Measurements from ENCODE around the gene SLAMF7. TPM values are rescaled to one million over a fixed set of nuclear protein-coding genes. Genes with fewer than 3 reads are reported as not detected.
"Not testable (repeated sequence)": the region's sequence is repeated elsewhere in the genome, so short reads cannot be mapped to it uniquely, and the experiment has no call there.

The SLAMF7 gene
- total RNA-seq, 1 donor from 2014 or later, result not detected

GRCh38 chr1:160713161-160713560 lies 25.9 kb upstream of the SLAMF7 start:
- no peaks in the 10 kb centered on the region for H3K4me1 Mint-ChIP-seq (ENCODE audit: low read depth)
- H3K4me3 Mint-ChIP-seq (ENCODE audit: low read depth), result no peak overlapping the region
- no peak for TF ChIP-seq CTCF (IDR thresholded peaks at IDR 0.05; ENCODE audit: unreplicated experiment)
- H3K9me3 Mint-ChIP-seq (ENCODE audit: low read depth), result no peaks in the 10 kb centered on the region
- DNase-seq (ENCODE audit: low spot score, unreplicated experiment), result no peak
- H3K27ac Mint-ChIP-seq, result no peak overlapping the region
- peaks cover 3% of the 10 kb centered on the region for H3K27me3 Mint-ChIP-seq
- H3K36me3 Mint-ChIP-seq (ENCODE audit: insufficient read depth), result no peaks in the 10 kb centered on the region

- H3K4me1 Mint-ChIP-seq (ENCODE audit: low read depth); H3K27ac Mint-ChIP-seq; H3K4me3 Mint-ChIP-seq (ENCODE audit: low read depth); H3K36me3 Mint-ChIP-seq (ENCODE audit: insufficient read depth); H3K9me3 Mint-ChIP-seq (ENCODE audit: low read depth); H3K27me3 Mint-ChIP-seq; DNase-seq (ENCODE audit: low spot score, unreplicated experiment): not testable (repeated sequence)
Observed at GRCh38 chr1:160714034-160714648, 24.9 kb upstream of the SLAMF7 start.

GRCh38 chr1:160716013-160716412 lies 23.0 kb upstream of the SLAMF7 start:
- H3K27ac Mint-ChIP-seq, result no peak overlapping the region
- no peak for DNase-seq (ENCODE audit: low spot score, unreplicated experiment)
- H3K4me3 Mint-ChIP-seq (ENCODE audit: low read depth), result no peak overlapping the region
- H3K36me3 Mint-ChIP-seq (ENCODE audit: insufficient read depth), result no peaks in the 10 kb centered on the region
- no peaks in the 10 kb centered on the region for H3K9me3 Mint-ChIP-seq (ENCODE audit: low read depth)
- no peak for TF ChIP-seq CTCF (IDR thresholded peaks at IDR 0.05; ENCODE audit: unreplicated experiment)
- H3K27me3 Mint-ChIP-seq, result peaks cover 3% of the 10 kb centered on the region
- H3K4me1 Mint-ChIP-seq (ENCODE audit: low read depth), result no peaks in the 10 kb centered on the region

- no peak for DNase-seq (ENCODE audit: low spot score, unreplicated experiment)
- Mint-ChIP-seq H3K4me1 (ENCODE audit: low read depth) (no peaks in the 10 kb centered on the region), H3K27me3 (peaks cover 3% of the 10 kb centered on the region), H3K36me3 (ENCODE audit: insufficient read depth) (no peaks in the 10 kb centered on the region), H3K27ac (no peak overlapping the region), H3K9me3 (ENCODE audit: low read depth) (peaks cover 3% of the 10 kb centered on the region), H3K4me3 (ENCODE audit: low read depth) (no peak overlapping the region)
- no peak for TF ChIP-seq CTCF (IDR thresholded peaks at IDR 0.05; ENCODE audit: unreplicated experiment)
Observed at GRCh38 chr1:160717306-160717705, 21.7 kb upstream of the SLAMF7 start.

GRCh38 chr1:160718210-160718609 lies 20.8 kb upstream of the SLAMF7 start:
- DNase-seq (ENCODE audit: low spot score, unreplicated experiment), result no peak
- TF ChIP-seq CTCF (IDR thresholded peaks at IDR 0.05; ENCODE audit: unreplicated experiment), result no peak
- H3K36me3 Mint-ChIP-seq (ENCODE audit: insufficient read depth), result no peaks in the 10 kb centered on the region
- H3K4me1 Mint-ChIP-seq (ENCODE audit: low read depth), result no peaks in the 10 kb centered on the region
- H3K27ac Mint-ChIP-seq, result no peak overlapping the region
- peaks cover 3% of the 10 kb centered on the region for H3K9me3 Mint-ChIP-seq (ENCODE audit: low read depth)
- peaks cover 3% of the 10 kb centered on the region for H3K27me3 Mint-ChIP-seq
- H3K4me3 Mint-ChIP-seq (ENCODE audit: low read depth), result no peak overlapping the region

GRCh38 chr1:160720356-160721085 lies 18.5 kb upstream of the SLAMF7 start:
- Mint-ChIP-seq H3K36me3 (ENCODE audit: insufficient read depth) (no peaks in the 10 kb centered on the region), H3K27ac (no peak overlapping the region), H3K9me3 (ENCODE audit: low read depth) (peaks cover 3% of the 10 kb centered on the region), H3K4me3 (ENCODE audit: low read depth) (no peak overlapping the region), H3K27me3 (peaks cover 3% of the 10 kb centered on the region), H3K4me1 (ENCODE audit: low read depth) (no peaks in the 10 kb centered on the region)
- no peak for DNase-seq (ENCODE audit: low spot score, unreplicated experiment)
- no peak for TF ChIP-seq CTCF (IDR thresholded peaks at IDR 0.05; ENCODE audit: unreplicated experiment)
